OCI-LY3 (cell line): Measurements from ENCODE around the gene SUPT3H.

Source experiments
- EZH2phosphoT487 ChIP-seq: fragments of 200-600 bp; shearing (Covaris generic); IDR thresholded peaks from 2 replicates; pipeline ENCODE4 v1.6.1; 2018; ENCODE audit warnings: antibody characterized with exemption, mixed run types, low read depth
- TF ChIP-seq, protein P1 (sequence below): fragments of 200-600, 300-600 bp; sonication (generic); IDR thresholded peaks from 2 replicates; pipeline ENCODE4 v1.5.1; 2014; ENCODE audit warnings: antibody characterized with exemption, low read length, low read depth

DNA sequence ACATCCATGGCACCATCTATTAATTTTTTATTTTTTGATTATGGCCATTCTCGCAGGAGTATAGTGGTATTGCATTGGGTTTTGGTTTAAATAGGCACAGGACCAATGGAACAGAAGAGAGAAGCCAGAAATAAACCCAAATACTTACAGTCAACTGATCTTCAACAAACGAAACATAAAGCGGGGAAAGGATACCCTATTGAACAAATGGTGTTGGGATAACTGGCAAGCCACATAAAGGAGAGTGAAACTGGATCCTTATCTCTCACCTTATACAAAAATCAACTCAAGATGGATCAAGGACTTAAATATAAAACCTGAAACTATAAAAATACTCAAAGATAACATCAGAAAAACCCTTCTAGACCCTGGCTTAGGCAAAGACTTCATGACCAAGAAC is 74.9 kb downstream of the SUPT3H start:
- TF ChIP-seq, protein P1, sequence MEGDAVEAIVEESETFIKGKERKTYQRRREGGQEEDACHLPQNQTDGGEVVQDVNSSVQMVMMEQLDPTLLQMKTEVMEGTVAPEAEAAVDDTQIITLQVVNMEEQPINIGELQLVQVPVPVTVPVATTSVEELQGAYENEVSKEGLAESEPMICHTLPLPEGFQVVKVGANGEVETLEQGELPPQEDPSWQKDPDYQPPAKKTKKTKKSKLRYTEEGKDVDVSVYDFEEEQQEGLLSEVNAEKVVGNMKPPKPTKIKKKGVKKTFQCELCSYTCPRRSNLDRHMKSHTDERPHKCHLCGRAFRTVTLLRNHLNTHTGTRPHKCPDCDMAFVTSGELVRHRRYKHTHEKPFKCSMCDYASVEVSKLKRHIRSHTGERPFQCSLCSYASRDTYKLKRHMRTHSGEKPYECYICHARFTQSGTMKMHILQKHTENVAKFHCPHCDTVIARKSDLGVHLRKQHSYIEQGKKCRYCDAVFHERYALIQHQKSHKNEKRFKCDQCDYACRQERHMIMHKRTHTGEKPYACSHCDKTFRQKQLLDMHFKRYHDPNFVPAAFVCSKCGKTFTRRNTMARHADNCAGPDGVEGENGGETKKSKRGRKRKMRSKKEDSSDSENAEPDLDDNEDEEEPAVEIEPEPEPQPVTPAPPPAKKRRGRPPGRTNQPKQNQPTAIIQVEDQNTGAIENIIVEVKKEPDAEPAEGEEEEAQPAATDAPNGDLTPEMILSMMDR, result no peak
- no peak for TF ChIP-seq EZH2phosphoT487
